Kasumi-1 (cell line): ENCODE data around the gene PRTN3.
"Not testable (repeated sequence)": the region's sequence is repeated elsewhere in the genome, so short reads cannot be mapped to it uniquely, and the experiment has no call there.

ENCODE experiments used
- DNase-seq, 2 experiments: peaks; one replicate each; lab custom pipeline; 2025; lab: John Stamatoyannopoulos, UW

The PRTN3 gene

DNA sequence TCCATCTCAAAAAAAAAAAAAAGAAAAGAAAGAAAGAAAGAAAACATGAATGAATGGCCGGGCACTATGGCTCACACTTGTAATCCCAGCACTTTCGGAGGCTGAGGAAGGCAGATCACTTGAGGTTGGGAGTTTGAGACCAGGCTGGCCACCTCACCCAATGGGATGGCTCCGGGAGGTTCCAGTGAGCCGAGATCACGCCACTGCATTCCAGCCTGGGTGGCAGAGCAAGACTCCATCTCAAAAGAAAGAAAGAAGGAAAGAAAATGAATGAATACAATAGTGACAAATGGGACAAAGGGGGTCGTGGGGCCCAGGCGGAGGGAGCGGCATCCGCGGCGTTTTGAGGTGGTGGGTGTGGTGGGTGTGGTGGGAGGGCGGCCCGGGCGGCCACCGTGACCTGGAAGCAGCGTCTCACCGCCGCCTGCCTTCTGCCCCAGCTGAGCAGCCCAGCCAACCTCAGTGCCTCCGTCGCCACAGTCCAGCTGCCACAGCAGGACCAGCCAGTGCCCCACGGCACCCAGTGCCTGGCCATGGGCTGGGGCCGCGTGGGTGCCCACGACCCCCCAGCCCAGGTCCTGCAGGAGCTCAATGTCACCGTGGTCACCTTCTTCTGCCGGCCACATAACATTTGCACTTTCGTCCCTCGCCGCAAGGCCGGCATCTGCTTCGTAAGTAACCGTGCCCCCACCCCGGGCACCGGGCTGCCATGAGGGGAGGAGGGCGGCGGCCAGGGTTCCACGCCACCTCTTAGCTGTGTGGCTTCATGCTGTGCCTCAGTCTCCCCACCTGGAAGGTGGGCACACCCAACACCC is 5.1 kb downstream of the PRTN3 start:
- DNase-seq, result no peak

DNA sequence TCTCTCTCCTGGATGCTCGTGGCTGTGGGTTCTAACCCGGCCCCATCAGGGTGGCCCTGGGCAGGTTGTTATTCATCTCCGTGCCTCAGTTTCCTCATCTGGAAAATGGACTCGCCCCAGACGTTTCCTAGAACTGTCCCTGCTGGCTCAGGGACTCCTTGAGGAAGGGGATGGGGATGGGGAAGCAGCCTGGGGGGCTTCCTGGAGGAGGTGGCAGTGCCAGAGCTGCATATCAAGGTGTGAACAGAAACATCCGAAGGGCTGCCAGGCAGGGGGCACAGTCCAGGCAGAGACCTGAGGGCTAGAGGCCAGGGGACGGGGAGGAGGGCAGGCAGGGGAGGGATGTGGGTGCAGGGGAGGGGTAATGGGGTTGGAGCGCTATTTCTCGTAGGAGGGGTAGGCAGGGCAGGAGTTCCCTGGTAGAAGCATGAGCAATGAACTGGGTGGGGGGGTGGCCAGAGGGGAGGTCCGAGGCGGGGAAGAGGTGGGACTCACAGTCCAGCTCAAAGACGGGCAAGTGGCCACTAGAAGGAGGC is 7.7 kb downstream of the PRTN3 start:
- DNase-seq, result peak; percentile 39 to 43

GRCh38 chr19:849195-849594 is 8.4 kb downstream of the PRTN3 start:
- DNase-seq, result not testable (repeated sequence)

DNA sequence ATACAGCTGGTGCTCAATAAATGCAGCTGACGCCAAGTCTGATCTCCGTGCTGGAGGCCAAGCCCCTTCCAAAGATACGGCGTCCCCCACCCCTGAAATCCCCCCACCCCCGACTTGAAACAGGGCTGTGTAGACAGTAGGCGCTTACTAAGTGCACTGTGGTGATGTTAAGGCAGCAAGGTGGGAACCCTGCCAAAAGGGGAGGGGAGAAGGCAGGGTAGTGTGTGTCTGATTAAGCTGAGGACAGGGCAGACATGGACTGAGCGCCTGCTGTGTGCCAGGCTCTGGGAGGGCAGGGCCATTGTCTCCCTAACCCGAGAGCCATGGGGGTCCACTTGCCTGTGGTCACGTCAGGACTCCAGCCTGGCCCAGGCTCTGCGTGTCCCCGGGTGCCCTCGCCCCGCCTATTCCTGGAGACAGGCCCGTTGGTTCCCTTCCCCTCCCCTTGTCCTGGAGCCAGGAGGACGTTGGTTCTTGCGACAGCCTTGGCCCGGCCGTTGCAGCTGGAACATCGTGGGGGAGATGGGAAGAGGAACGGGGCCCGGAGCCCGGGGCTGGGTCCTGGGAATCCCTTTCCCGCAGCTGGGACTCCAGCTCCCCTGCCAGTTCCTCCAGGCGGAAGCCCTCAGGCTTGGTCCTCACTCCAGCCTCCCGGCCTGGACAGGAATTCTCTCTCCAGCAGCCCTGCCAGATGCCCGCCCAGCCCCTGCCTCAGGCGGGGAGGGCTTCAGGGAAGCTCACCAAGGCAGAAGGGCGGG is 9.6 kb downstream of the PRTN3 start:
- DNase-seq, result peak; percentile 67

DNA sequence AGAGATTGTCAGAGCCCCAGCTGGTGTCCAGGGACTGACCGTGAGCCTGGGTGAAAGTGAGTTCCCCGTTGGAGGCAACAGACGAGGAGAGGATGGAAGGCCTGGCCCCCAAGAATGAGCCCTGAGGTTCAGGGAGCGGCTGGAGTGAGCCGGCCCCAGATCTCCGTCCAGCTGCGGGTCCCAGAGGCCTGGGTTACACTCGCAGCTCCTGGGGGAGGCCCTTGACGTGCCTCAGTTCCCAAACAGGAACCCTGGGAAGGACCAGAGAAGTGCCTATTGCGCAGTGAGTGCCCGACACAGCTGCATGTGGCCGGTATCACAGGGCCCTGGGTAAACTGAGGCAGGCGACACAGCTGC is 10.2 kb downstream of the PRTN3 start:
- DNase-seq, result no peak

- peak; percentile 22 to 26 for DNase-seq
Observed at GRCh38 chr19:852136-853013, 11.6 kb downstream of the PRTN3 start, which contains the start of gene ELANE. Gene ELANE, plus strand, starts transcription at chr19:852303. Its CDS starts 26 bp downstream, at chr19:852329.

DNA sequence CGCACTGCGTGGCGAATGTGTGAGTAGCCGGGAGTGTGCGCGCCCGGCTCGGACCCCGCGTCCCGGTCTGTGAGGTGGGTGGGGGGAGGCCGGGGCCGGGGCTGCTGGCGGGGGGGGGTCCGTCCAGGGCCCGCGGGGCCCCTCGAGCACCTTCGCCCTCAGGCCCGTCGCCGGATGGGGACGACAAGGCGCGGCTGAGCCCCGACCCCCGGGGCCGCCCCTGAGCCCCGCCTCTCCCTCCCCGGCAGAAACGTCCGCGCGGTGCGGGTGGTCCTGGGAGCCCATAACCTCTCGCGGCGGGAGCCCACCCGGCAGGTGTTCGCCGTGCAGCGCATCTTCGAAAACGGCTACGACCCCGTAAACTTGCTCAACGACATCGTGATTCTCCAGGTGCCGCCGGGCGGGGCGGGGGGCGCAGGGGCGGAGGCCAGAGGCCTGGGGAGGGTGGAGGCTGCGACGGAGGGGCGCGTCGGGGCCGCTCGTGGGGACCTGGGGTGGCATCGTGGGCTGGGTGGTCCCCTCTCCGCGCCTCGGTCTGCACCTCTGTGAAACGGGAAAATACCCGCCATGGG is 12.3 kb downstream of the PRTN3 start:
- DNase-seq, result no peak

DNA sequence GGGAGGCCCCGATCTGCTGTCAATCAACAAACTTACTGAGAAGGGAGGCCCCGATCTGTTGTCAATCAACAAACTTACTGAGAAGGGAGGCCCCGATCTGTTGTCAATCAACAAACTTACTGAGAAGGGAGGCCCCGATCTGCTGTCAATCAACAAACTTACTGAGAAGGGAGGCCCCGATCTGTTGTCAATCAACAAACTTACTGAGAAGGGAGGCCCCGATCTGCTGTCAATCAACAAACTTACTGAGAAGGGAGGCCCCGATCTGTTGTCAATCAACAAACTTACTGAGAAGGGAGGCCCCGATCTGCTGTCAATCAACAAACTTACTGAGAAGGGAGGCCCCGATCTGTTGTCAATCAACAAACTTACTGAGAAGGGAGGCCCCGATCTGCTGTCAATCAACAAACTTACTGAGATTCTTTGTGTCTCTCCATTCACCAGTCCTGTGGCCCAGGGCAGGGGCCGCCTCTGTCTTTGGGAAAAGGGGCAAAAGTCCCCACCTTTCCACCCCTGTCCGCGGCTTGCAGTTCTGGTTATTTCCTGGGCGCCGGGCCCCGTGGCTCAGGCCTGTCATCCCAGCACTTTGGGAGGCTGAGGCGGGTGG is 12.9 kb downstream of the PRTN3 start:
- DNase-seq, result not testable (repeated sequence)

DNA sequence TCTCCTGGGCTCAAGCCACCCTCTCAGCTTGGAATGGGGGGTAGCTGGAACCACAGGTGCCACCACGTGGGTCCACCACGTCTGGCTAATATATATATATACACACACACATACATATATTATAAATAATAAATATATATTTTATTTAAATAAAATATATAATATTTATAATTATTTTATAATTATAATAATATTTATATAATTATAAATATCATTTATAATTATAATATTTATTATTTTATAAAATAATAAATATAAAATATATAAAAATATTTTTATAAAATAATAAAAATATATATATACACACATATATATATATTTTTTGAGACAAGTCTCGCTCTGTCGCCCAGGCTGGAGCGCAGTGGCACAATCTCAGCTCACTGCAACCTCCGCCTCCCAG is 13.8 kb downstream of the PRTN3 start:
- DNase-seq, result no peak

DNA sequence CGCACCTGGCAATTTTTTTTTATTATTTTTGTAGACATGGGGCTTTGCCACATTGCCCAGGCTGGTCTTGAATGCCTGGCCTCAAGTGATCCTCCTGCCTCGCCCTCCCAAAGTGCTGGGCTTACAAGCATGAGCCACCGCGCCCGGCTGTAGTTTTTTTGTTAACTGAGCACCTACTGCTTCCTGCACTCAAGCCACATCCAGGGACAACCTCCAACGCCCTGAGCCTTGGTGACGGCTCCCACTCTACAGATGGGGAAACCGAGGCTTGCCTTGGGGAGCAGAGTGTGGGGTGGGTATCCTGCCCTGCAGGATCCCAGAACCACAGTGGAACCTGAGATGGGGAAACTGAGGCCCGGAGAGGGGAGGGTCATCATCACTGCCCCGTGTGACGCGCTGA is 14.3 kb downstream of the PRTN3 start:
- DNase-seq, result no peak

DNA sequence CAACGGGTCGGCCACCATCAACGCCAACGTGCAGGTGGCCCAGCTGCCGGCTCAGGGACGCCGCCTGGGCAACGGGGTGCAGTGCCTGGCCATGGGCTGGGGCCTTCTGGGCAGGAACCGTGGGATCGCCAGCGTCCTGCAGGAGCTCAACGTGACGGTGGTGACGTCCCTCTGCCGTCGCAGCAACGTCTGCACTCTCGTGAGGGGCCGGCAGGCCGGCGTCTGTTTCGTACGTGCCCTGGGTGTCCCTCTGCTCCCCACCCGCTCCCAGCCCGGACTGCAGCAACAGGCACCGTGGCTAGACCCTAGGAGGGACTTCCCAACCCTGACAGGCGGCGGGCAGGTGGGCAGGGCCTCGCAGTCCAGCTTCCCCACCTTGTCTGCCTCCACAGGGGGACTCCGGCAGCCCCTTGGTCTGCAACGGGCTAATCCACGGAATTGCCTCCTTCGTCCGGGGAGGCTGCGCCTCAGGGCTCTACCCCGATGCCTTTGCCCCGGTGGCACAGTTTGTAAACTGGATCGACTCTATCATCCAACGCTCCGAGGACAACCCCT is 14.8 kb downstream of the PRTN3 start:
- no peak for DNase-seq

GRCh38 chr19:858284-858683 is 17.5 kb downstream of the PRTN3 start:
- DNase-seq, result no peak

GRCh38 chr19:858868-859843 is 18.4 kb downstream of the PRTN3 start, which contains the start of gene CFD:
Gene CFD, plus strand, starts transcription at chr19:859664. Its CDS starts 26 bp downstream, at chr19:859690.
- DNase-seq, result peak; percentile 49 to 56

DNA sequence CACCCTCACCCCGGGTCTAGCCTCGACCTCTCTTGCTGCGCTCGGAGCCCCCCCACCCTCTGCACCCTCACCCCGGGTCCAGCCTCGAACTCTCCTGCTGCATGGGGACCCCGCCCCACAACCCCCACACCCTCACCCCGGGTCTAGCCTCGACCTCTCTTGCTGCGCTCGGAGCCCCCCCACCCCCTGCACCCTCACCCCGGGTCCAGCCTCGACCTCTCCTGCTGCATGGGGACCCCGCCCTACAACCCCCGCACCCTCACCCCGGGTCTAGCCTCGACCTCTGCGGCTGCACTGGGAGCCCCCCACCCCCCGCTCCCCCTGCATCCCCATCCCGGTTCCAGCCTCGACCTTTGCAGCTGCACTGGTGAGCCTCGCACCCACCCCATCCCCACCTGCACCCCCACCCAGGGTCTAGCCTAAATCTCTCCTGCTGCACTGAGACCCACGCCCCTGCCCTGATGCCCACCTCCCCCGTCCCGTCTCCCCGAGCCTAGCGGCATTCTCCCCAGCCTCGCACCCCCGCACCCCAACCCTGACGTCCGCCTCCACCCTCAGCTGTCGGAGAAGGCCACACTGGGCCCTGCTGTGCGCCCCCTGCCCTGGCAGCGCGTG is 20.4 kb downstream of the PRTN3 start:
- no peak for DNase-seq

DNA sequence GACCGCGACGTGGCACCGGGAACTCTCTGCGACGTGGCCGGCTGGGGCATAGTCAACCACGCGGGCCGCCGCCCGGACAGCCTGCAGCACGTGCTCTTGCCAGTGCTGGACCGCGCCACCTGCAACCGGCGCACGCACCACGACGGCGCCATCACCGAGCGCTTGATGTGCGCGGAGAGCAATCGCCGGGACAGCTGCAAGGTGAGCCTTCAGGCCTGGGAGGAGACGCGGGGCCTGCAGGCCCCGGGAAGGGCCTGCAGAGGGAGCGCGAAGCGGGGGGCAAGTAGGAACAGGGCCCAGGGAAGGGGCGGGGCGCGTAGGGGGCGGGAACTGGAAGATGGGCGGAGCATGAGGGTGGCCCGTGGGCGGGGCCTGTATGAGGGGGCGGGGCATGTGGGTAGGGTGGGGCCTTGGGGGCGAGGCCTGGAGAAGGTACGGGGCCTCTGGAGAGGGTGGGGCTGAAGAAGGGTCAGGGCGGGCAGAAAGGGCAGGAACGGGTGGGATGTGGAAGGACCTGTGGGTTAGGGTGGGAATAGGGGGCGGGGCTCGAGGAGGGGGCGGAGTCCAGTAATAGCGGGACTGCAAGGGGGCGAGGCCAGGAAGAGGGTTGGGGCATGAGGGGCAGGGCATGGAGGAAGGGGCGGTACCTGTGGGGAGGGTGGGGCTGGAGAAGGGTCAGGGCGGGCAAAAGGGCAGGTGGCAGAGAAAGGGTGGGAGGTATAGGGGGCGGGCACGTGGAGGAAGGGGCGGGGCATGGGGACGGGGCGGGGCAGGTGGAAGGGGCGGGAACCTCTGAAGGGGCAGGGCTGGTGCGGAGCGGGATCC is 21.2 kb downstream of the PRTN3 start:
- DNase-seq, result peak; percentile 70 to 72

DNA sequence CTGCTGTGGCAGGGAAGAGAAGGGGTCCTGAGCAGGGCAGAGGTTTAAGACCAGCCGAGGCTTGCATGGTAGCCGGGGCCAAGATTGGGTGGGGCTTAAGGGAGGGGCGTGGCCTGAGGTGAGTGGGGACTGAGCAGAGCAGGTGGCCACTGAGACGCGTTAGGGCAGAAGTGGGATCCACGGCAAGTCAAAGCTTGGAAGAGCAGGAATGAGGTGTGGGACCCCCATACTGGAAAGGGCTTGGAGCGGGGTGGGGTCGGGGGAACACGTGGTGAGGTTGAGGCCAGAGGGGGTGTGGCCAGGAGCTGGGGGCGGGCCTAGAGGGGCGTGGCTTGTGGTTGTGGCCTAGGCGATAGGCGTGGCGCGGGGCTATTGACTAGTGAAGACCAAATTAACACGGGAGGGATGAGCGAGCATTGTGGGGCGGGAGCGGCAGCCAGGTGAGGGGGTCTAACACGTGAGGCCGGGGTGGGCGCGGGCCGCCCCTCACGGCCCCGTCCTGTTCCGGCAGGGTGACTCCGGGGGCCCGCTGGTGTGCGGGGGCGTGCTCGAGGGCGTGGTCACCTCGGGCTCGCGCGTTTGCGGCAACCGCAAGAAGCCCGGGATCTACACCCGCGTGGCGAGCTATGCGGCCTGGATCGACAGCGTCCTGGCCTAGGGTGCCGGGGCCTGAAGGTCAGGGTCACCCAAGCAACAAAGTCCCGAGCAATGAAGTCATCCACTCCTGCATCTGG is 21.9 kb downstream of the PRTN3 start:
- DNase-seq, result no peak

DNA sequence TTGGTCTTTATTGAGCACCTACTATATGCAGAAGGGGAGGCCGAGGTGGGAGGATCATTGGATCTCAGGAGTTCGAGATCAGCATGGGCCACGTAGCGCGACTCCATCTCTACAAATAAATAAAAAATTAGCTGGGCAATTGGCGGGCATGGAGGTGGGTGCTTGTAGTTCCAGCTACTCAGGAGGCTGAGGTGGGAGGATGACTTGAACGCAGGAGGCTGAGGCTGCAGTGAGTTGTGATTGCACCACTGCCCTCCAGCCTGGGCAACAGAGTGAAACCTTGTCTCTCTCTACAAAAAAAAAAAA is 22.5 kb downstream of the PRTN3 start:
- DNase-seq, result no peak
